Upper lobe of left lung (tissue), 6 donors: ENCODE data around the gene BBS5. TPM values are rescaled to one million over a fixed set of nuclear protein-coding genes. Genes with fewer than 3 reads are reported as not detected.

Experiments used
- ATAC-seq, 2 donors: fragments of 200-7000 bp; cut with Tn5 transposase; one replicate each; pipeline ENCODE4 v1.9.1; 2022; ENCODE audit warnings: mild to moderate bottlenecking in 2 of 2, moderate library complexity in 2 of 2; ENCODE audit not compliant: low FRiP score in 2 of 2
- DNase-seq, 2 donors: peaks; one replicate each; pipeline ENCODE4 v3.0.0-alpha.2; 2019 to 2020
- H3K27ac ChIP-seq, 4 donors: fragments of 200-600 bp; sonication (generic); one replicate each; pipeline ENCODE4 v1.5.1; 2016 to 2019
- H3K27me3 ChIP-seq, 4 donors: fragments of 200-600 bp; sonication (generic); one replicate each; pipeline ENCODE4 v1.5.1; 2017 to 2019
- H3K36me3 ChIP-seq, 4 donors: fragments of 200-600 bp; sonication (generic); one replicate each; pipeline ENCODE4 v1.5.1; 2016 to 2019
- H3K4me1 ChIP-seq, 4 donors: fragments of 200-600 bp; sonication (generic); one replicate each; pipeline ENCODE4 v1.5.1; 2018 to 2019
- H3K4me3 ChIP-seq, 4 donors: fragments of 200-600 bp; sonication (generic); one replicate each; pipeline ENCODE4 v1.5.1; 2017 to 2019; ENCODE audit warnings: mild to moderate bottlenecking in 2 of 4, moderate library complexity in 1 of 4
- H3K9me3 ChIP-seq, 4 donors: fragments of 200-600 bp; sonication (generic); one replicate each; pipeline ENCODE4 v1.5.1; 2018 to 2019
- WGBS, 2 donors: methylation state at CpG; one replicate each; pipeline ENCODE4 v1.1.5; 2017 to 2018; 5-methylcytosine and 5-hydroxymethylcytosine counted together
- total RNA-seq, 6 donors: library from RNA; depleted of rRNA in 4 of 6; stranded (reverse); fragments of >200 nt in 4 of 6; gene quantifications; one replicate each; pipeline versions ENCODE4 v1.1.0 to v1.2.1, GENCODE V29; 2016 to 2021
- TF ChIP-seq, protein P1 (sequence below), 6 experiments: fragments of 450-650 bp in 4 of 6; fragments of 200-600 bp in 2 of 6; sonication (generic) in 2 of 6; IDR thresholded peaks; one replicate each; pipeline ENCODE4 v1.5.1; 2016 to 2019; ENCODE audit warnings: antibody characterized with exemption in 6 of 6
- donor health status: DM: no; HTN: no; CAD: no; lungs with moderate emphysema.
- donor health status: DM: no; HTN: yes; CAD: no; lungs with severe emphysema.

The BBS5 gene
- total RNA-seq, 6 donors from 2014 or later = 5.8 to 20.8 (median 7.2) TPM

DNA sequence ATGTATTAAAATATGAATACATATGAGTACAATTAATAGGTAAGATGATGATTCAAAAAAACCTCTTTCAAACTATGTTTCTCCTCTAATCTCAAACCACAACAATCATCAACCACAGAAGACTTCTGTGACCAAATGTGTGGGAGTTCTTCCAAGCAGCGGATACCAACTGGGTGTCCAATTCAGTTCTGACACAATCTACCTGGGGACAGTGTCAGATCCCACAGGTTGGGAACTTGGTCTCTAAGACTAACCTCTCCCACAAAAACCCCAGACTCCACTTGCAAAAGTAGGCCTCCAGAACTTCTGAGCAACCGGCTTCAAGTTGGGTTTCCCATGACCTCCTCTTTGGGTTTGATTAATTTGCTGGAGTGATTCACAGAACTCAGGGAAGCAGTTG is 67.5 kb downstream of the BBS5 start:
- DNase-seq = no peak
- Histone ChIP-seq H3K36me3 (peaks cover 0 to 26% (median 8%) of the 10 kb centered on the region in 4 donors), H3K9me3 (no peaks in the 10 kb centered on the region), H3K27ac (no peak overlapping the region), H3K27me3 (no peaks in the 10 kb centered on the region), H3K4me3 (no peak overlapping the region), H3K4me1 (no peaks in the 10 kb centered on the region)
- WGBS, 2 donors = 89 to 97% methylated on average over 2 of the region's 2 CpGs
- TF ChIP-seq, protein P1, sequence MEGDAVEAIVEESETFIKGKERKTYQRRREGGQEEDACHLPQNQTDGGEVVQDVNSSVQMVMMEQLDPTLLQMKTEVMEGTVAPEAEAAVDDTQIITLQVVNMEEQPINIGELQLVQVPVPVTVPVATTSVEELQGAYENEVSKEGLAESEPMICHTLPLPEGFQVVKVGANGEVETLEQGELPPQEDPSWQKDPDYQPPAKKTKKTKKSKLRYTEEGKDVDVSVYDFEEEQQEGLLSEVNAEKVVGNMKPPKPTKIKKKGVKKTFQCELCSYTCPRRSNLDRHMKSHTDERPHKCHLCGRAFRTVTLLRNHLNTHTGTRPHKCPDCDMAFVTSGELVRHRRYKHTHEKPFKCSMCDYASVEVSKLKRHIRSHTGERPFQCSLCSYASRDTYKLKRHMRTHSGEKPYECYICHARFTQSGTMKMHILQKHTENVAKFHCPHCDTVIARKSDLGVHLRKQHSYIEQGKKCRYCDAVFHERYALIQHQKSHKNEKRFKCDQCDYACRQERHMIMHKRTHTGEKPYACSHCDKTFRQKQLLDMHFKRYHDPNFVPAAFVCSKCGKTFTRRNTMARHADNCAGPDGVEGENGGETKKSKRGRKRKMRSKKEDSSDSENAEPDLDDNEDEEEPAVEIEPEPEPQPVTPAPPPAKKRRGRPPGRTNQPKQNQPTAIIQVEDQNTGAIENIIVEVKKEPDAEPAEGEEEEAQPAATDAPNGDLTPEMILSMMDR (IDR thresholded peaks at IDR 0.05) = no peak
- no peak for ATAC-seq

Other genes with a start within 250 kb of the BBS5 start
- 10 to 100 TPM; 20.0 to 56.5 (median 27.5) TPM for gene LRP2, start 117.0 kb upstream of the BBS5 start, total RNA-seq
- gene KLHL41, start 30.2 kb downstream of the BBS5 start, total RNA-seq = 1 to 10 TPM in 3 of 6 donors, under 1 TPM in 2, not detected in 1; 0.40 to 3.1 (median 1.3) TPM
- 10 to 100 TPM; 14.7 to 21.7 (median 18.4) TPM for gene FASTKD1, start 94.4 kb downstream of the BBS5 start, total RNA-seq
- gene PPIG, start 104.9 kb downstream of the BBS5 start, total RNA-seq = 10 to 100 TPM; 27.3 to 69.5 (median 46.2) TPM
- gene CFAP210, start 214.9 kb downstream of the BBS5 start, total RNA-seq = 10 to 100 TPM in 1 of 6 donors, 1 to 10 TPM in 4, not detected in 1; 1.4 to 14.7 (median 2.6) TPM
- 10 to 100 TPM in 2 of 6 donors, 1 to 10 TPM in 4; 3.7 to 29.3 (median 5.3) TPM for gene PHOSPHO2, start 215.0 kb downstream of the BBS5 start, total RNA-seq